ENCODE results near the gene RIMS4. TPM values are rescaled to one million over a fixed set of nuclear protein-coding genes. Genes with fewer than 3 reads are reported as not detected.

RIMS4 gene
- total RNA-seq, 1 donor from 2014 or later, result 5.3 TPM

DNA sequence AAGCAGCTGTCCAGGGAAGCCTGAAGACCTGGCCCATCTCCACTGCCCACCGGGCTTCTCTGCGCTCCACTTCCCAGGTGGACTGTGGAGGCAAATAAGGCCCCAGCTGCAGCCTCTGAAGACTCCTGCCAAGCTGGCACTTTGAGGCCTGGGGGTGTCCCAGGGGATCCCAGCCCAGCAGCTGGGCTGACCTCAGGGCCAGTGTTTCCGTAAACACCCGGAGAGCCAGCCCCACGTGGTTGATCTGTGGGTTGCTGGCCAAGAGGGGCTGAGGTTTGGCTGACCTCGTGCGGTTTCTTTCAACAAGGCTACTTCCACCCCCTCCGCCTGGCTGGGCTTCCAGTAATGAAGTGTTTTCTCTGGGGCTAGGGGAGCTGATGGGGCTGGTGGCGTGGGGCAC is 107.6 kb downstream of the RIMS4 start:
- Histone ChIP-seq H3K27ac (no peak overlapping the region), H3K79me2 (ENCODE audit: low read depth) (no peaks in the 10 kb centered on the region), H3K4me1 (peaks cover 18% of the 10 kb centered on the region), H3K9ac (no peak overlapping the region), H3K4me3 (no peak overlapping the region), H3F3A (ENCODE audit: low read depth) (peaks cover 4% of the 10 kb centered on the region), H3K9me3 (ENCODE audit: low read depth) (no peaks in the 10 kb centered on the region), H3K36me3 (no peaks in the 10 kb centered on the region), H4K20me1 (ENCODE audit: low read depth) (no peaks in the 10 kb centered on the region), H3K27me3 (no peaks in the 10 kb centered on the region), H2AFZ (replicated peaks) (no peak overlapping the region), H3K4me2 (no peak overlapping the region)
- Mint-ChIP-seq H3K4me1 (peaks cover 38% of the 10 kb centered on the region), H3K27me3 (ENCODE audit: insufficient read depth, low read depth) (peaks cover 9% of the 10 kb centered on the region), H3K9me3 (no peaks in the 10 kb centered on the region), H3K27ac (no peak overlapping the region), H3K36me3 (no peaks in the 10 kb centered on the region), H3K4me3 (no peak overlapping the region)
- TF ChIP-seq, protein P1, sequence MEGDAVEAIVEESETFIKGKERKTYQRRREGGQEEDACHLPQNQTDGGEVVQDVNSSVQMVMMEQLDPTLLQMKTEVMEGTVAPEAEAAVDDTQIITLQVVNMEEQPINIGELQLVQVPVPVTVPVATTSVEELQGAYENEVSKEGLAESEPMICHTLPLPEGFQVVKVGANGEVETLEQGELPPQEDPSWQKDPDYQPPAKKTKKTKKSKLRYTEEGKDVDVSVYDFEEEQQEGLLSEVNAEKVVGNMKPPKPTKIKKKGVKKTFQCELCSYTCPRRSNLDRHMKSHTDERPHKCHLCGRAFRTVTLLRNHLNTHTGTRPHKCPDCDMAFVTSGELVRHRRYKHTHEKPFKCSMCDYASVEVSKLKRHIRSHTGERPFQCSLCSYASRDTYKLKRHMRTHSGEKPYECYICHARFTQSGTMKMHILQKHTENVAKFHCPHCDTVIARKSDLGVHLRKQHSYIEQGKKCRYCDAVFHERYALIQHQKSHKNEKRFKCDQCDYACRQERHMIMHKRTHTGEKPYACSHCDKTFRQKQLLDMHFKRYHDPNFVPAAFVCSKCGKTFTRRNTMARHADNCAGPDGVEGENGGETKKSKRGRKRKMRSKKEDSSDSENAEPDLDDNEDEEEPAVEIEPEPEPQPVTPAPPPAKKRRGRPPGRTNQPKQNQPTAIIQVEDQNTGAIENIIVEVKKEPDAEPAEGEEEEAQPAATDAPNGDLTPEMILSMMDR (IDR thresholded peaks at IDR 0.05), result no peak
- DNase-seq (ENCODE audit: low spot score), result no peak

DNA sequence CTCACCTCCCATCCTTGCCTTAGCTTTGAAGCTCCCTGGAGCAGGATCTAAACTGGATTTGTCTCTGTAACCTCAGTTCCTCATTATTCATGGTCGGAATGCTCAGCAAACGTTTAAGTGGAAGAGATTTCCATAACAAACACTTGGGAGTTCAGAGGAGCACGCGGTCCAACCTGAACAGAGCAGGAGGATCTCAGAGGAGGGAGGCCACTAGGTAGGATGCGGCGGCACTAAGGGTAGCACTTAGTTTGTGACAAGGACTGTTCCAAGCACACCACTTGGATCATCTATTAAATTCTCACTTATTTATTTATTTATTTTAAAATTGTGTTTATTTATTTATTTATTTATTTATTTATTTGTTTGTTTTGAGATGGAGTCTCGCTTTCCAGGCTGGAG is 108.5 kb downstream of the RIMS4 start:
- Mint-ChIP-seq H3K27ac (peak overlapping the region; percentile 68), H3K4me1 (peaks cover 35% of the 10 kb centered on the region), H3K9me3 (no peaks in the 10 kb centered on the region), H3K27me3 (ENCODE audit: insufficient read depth, low read depth) (peaks cover 9% of the 10 kb centered on the region), H3K4me3 (no peak overlapping the region), H3K36me3 (no peaks in the 10 kb centered on the region)
- H3K36me3 ChIP-seq, result no peaks in the 10 kb centered on the region
- H3K4me2 ChIP-seq, result no peak overlapping the region
- H3K9ac ChIP-seq, result no peak overlapping the region
- H3K9me3 ChIP-seq (ENCODE audit: low read depth), result no peaks in the 10 kb centered on the region
- H2AFZ ChIP-seq (replicated peaks), result no peak overlapping the region
- H3K27me3 ChIP-seq, result no peaks in the 10 kb centered on the region
- peaks cover 1% of the 10 kb centered on the region for H3F3A ChIP-seq (ENCODE audit: low read depth)
- no peak overlapping the region for H3K27ac ChIP-seq
- TF ChIP-seq, protein P1 (IDR thresholded peaks at IDR 0.05), result no peak
- TF ChIP-seq EZH2 (IDR thresholded peaks at IDR 0.05), result no peak
- TF ChIP-seq EZH2phosphoT487 (IDR thresholded peaks at IDR 0.05), result no peak
- peaks cover 15% of the 10 kb centered on the region for H3K4me1 ChIP-seq
- no peaks in the 10 kb centered on the region for H3K79me2 ChIP-seq (ENCODE audit: low read depth)
- DNase-seq (ENCODE audit: low spot score), result peak; percentile 47
- no peak overlapping the region for H3K4me3 ChIP-seq
- H4K20me1 ChIP-seq (ENCODE audit: low read depth), result no peaks in the 10 kb centered on the region

Other genes with a start within 250 kb of the RIMS4 start
- 40.6 and 64.6 TPM in 2 replicates for gene PKIG, start 228.0 kb downstream of the RIMS4 start, total RNA-seq (ENCODE audit: low replicate concordance)
- gene ADA, start 158.8 kb downstream of the RIMS4 start, total RNA-seq (ENCODE audit: low replicate concordance), result 29.7 and 52.5 TPM in 2 replicates
- not detected in 2 replicates for gene CCN5, start 95.2 kb downstream of the RIMS4 start, total RNA-seq (ENCODE audit: low replicate concordance)
- gene KCNK15, start 64.7 kb downstream of the RIMS4 start, total RNA-seq (ENCODE audit: low replicate concordance), result 0.21 TPM in 1 of 2 replicates, not detected in the other
- 99.4 and 107 TPM in 2 replicates for gene YWHAB, start 75.2 kb upstream of the RIMS4 start, total RNA-seq (ENCODE audit: low replicate concordance)
- 45.3 and 56.3 TPM in 2 replicates for gene PABPC1L, start 99.5 kb upstream of the RIMS4 start, total RNA-seq (ENCODE audit: low replicate concordance)
- gene TOMM34, start 149.9 kb upstream of the RIMS4 start, total RNA-seq (ENCODE audit: low replicate concordance), result 27.3 and 51.8 TPM in 2 replicates
- 32.7 and 46.1 TPM in 2 replicates for gene STK4, start 156.0 kb upstream of the RIMS4 start, total RNA-seq (ENCODE audit: low replicate concordance)

All from neural progenitor cell (in vitro differentiated cells).